Measurements from ENCODE around the gene ADIPOQ. TPM values are rescaled to one million over a fixed set of nuclear protein-coding genes. Genes with fewer than 3 reads are reported as not detected.
"Not testable (repeated sequence)": the region's sequence is repeated elsewhere in the genome, so short reads cannot be mapped to it uniquely, and the experiment has no call there.

ADIPOQ gene
- total and polyA plus RNA-seq, 2 donors, result 0.34 TPM; not detected in 1

DNA sequence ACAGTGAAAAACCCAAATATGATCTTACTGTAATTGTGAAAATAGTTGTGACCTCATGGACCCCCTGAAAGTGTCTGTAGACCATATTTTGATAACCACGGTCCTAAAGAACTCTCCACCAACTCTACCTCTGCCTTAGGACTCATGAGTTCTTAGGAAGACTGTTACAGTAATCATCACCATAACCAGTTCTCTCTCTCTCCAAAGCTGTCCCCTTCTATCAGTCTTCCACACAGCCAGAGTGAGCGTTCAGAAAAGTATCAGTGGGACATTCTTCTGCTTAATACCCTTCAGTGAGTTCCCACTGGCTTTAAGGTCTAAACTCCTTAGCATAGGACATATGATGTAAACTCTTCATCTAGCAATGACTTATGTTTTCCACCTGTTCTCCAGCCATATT is 60.2 kb downstream of the ADIPOQ start:
- Histone ChIP-seq H3K27me3 (ENCODE audit: control insufficient read depth in 2 of 2, insufficient read depth in 1 of 2, low read length in 1 of 2) (no peaks in the 10 kb centered on the region), H3K36me3 (ENCODE audit: control insufficient read depth in 2 of 2, insufficient read depth in 2 of 2, low read length in 1 of 2) (no peaks in the 10 kb centered on the region), H3K9me3 (ENCODE audit: control insufficient read depth in 2 of 2, insufficient read depth in 1 of 2, low read length in 1 of 2) (no peaks in the 10 kb centered on the region), H3K4me3 (ENCODE audit: low read length in 2 of 2) (no peak overlapping the region), H3K27ac (ENCODE audit: low read depth in 1 of 2, low read length in 1 of 2) (no peak overlapping the region), H3K4me1 (ENCODE audit: control insufficient read depth in 2 of 2, insufficient read depth in 2 of 2, low read length in 2 of 2) (no peaks in the 10 kb centered on the region)
- WGBS, result 95% methylated on average over 2 of the region's 2 CpGs
- no peak for DNase-seq (ENCODE audit: low read depth in 6 of 9, low spot score in 9 of 9)

GRCh38 chr3:186903676-186904075 is 61.2 kb downstream of the ADIPOQ start:
- H3K27me3 ChIP-seq (ENCODE audit: control insufficient read depth in 2 of 2, insufficient read depth in 1 of 2, low read length in 1 of 2); H3K9me3 ChIP-seq (ENCODE audit: control insufficient read depth in 2 of 2, insufficient read depth in 1 of 2, low read length in 1 of 2); H3K27ac ChIP-seq (ENCODE audit: low read depth in 1 of 2, low read length in 1 of 2); H3K36me3 ChIP-seq (ENCODE audit: control insufficient read depth in 2 of 2, insufficient read depth in 2 of 2, low read length in 1 of 2); DNase-seq (ENCODE audit: low read depth in 6 of 9, low spot score in 9 of 9); H3K4me1 ChIP-seq (ENCODE audit: control insufficient read depth in 2 of 2, insufficient read depth in 2 of 2, low read length in 2 of 2); H3K4me3 ChIP-seq (ENCODE audit: low read length in 2 of 2): not testable (repeated sequence)
- 98% methylated on average over 2 of the region's 2 CpGs for WGBS

DNA sequence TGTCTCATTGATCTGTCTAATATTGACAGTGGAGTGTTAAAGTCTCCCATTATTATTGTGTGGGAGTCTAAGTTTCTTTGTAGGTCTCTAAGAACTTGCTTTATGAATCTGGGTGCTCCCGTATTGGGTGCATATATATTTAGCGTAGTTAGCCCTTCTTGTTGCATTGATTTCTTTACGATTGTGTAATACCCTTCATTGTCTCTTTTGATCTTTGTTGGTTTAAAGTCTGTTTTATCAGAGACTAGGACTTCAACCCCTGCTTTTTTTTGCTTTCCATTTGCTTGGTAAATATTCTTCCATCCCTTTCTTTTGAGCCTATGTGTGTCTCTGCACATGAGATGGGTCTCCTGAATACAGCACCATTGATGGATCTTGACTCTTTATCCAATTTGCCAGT is 64.6 kb downstream of the ADIPOQ start:
- H3K36me3 ChIP-seq (ENCODE audit: control insufficient read depth in 2 of 2, insufficient read depth in 2 of 2, low read length in 1 of 2); H3K27ac ChIP-seq (ENCODE audit: low read depth in 1 of 2, low read length in 1 of 2); DNase-seq (ENCODE audit: low read depth in 6 of 9, low spot score in 9 of 9); H3K27me3 ChIP-seq (ENCODE audit: control insufficient read depth in 2 of 2, insufficient read depth in 1 of 2, low read length in 1 of 2); H3K9me3 ChIP-seq (ENCODE audit: control insufficient read depth in 2 of 2, insufficient read depth in 1 of 2, low read length in 1 of 2); H3K4me3 ChIP-seq (ENCODE audit: low read length in 2 of 2): not testable (repeated sequence)
- peaks cover 0 to 13% of the 10 kb centered on the region in 2 donors for H3K4me1 ChIP-seq (ENCODE audit: control insufficient read depth in 2 of 2, insufficient read depth in 2 of 2, low read length in 2 of 2)
- 97% methylated on average over 3 of the region's 3 CpGs for WGBS

Other genes starting within 250 kb of the ADIPOQ start
- 0.33 TPM for gene AHSG, start 229.7 kb upstream of the ADIPOQ start, total RNA-seq
- 0.23 TPM for gene AHSG, start 229.7 kb upstream of the ADIPOQ start, polyA plus RNA-seq
- gene FETUB, start 202.3 kb upstream of the ADIPOQ start, total RNA-seq, result 0.09 TPM
- gene FETUB, start 202.3 kb upstream of the ADIPOQ start, polyA plus RNA-seq, result 1.8 TPM
- gene HRG, start 176.7 kb upstream of the ADIPOQ start, total RNA-seq, result not detected
- 0.02 TPM for gene HRG, start 176.7 kb upstream of the ADIPOQ start, polyA plus RNA-seq
- gene KNG1, start 125.4 kb upstream of the ADIPOQ start, total RNA-seq, result 0.14 TPM
- 0.30 TPM for gene KNG1, start 125.4 kb upstream of the ADIPOQ start, polyA plus RNA-seq
- 530 TPM for gene EIF4A2, start 59.1 kb upstream of the ADIPOQ start, total RNA-seq
- 595 TPM for gene EIF4A2, start 59.1 kb upstream of the ADIPOQ start, polyA plus RNA-seq
- gene RFC4, start 36.2 kb upstream of the ADIPOQ start, total RNA-seq, result 67.8 TPM
- 28.2 TPM for gene RFC4, start 36.2 kb upstream of the ADIPOQ start, polyA plus RNA-seq
- gene ST6GAL1, start 87.8 kb downstream of the ADIPOQ start, total RNA-seq, result 39.2 TPM
- gene ST6GAL1, start 87.8 kb downstream of the ADIPOQ start, polyA plus RNA-seq, result 37.6 TPM